Neural crest cell (in vitro differentiated cells): Measurements from ENCODE around the gene FOXRED2. TPM values are rescaled to one million over a fixed set of nuclear protein-coding genes. Genes with fewer than 3 reads are reported as not detected.

ENCODE experiments used
- DNase-seq: peaks from one replicate; pipeline ENCODE4 v3.0.0; 2021; ENCODE audit warnings: low read depth, mixed read lengths, low spot score
- H3K27ac Mint-ChIP-seq: one replicate; pipeline ENCODE4 v1.8.0; 2021; ENCODE audit warnings: mild to moderate bottlenecking, mixed read lengths; ENCODE audit not compliant: unreplicated experiment
- H3K27me3 Mint-ChIP-seq: 2 replicates; pipeline ENCODE4 v1.8.0; 2021; ENCODE audit warnings: low read depth, mild to moderate bottlenecking, mixed read lengths
- H3K36me3 Mint-ChIP-seq: 2 replicates; pipeline ENCODE4 v1.8.0; 2021; ENCODE audit warnings: low read depth, mild to moderate bottlenecking, mixed read lengths
- H3K4me1 Mint-ChIP-seq: 2 replicates; pipeline ENCODE4 v1.8.0; 2021; ENCODE audit warnings: mixed read lengths
- H3K4me3 Mint-ChIP-seq: one replicate; pipeline ENCODE4 v1.8.0; 2021; ENCODE audit warnings: mild to moderate bottlenecking, mixed read lengths
- H3K9me3 Mint-ChIP-seq: 2 replicates; pipeline ENCODE4 v1.8.0; 2021; ENCODE audit warnings: mixed read lengths
- total RNA-seq: library from RNA; stranded (reverse); gene quantifications from 2 replicates; pipeline ENCODE4 v1.2.1, GENCODE V29; 2021
- TF ChIP-seq, protein P1 (sequence below): fragments of 200-600 bp; sonication (generic); conservative IDR thresholded peaks from 2 replicates; pipeline ENCODE4 v1.5.0; 2021; ENCODE audit warnings: antibody characterized with exemption, mild to moderate bottlenecking

The FOXRED2 gene
- total RNA-seq, 1 donor from 2014 or later: 45.1 TPM

- H3K27ac Mint-ChIP-seq: no peak overlapping the region
- TF ChIP-seq, protein P1, sequence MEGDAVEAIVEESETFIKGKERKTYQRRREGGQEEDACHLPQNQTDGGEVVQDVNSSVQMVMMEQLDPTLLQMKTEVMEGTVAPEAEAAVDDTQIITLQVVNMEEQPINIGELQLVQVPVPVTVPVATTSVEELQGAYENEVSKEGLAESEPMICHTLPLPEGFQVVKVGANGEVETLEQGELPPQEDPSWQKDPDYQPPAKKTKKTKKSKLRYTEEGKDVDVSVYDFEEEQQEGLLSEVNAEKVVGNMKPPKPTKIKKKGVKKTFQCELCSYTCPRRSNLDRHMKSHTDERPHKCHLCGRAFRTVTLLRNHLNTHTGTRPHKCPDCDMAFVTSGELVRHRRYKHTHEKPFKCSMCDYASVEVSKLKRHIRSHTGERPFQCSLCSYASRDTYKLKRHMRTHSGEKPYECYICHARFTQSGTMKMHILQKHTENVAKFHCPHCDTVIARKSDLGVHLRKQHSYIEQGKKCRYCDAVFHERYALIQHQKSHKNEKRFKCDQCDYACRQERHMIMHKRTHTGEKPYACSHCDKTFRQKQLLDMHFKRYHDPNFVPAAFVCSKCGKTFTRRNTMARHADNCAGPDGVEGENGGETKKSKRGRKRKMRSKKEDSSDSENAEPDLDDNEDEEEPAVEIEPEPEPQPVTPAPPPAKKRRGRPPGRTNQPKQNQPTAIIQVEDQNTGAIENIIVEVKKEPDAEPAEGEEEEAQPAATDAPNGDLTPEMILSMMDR: no peak
- H3K27me3 Mint-ChIP-seq: no peaks in the 10 kb centered on the region
- no peaks in the 10 kb centered on the region for H3K9me3 Mint-ChIP-seq
- H3K4me3 Mint-ChIP-seq: no peak overlapping the region
- H3K36me3 Mint-ChIP-seq: no peaks in the 10 kb centered on the region
- no peak for DNase-seq
- peaks cover 12% of the 10 kb centered on the region for H3K4me1 Mint-ChIP-seq
These were observed 57.2 kb downstream of the FOXRED2 start for GRCh38 chr22:36449596-36450175.

DNA sequence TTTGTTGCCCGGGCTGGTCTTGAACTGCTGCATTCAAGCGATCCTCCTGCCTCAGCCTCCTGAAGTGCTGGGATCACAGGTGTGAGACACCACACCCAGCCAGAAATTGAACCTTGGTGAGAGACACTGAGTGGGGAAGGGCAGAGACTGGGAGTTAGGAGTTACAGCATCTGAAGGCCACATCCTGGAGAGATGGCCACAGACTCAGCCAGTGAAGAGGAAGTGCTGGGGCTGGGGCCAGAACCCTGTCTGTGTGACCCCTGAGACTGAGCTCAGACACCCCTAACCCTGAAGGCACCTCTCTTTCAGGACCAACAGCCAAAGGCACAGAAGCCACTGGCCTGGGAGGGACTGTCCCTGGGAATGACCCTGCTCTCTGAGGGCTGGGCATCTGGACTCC, 59.2 kb downstream of the FOXRED2 start:
- no peaks in the 10 kb centered on the region for H3K9me3 Mint-ChIP-seq
- no peaks in the 10 kb centered on the region for H3K36me3 Mint-ChIP-seq
- DNase-seq: no peak
- H3K27ac Mint-ChIP-seq: no peak overlapping the region
- no peak overlapping the region for H3K4me3 Mint-ChIP-seq
- no peaks in the 10 kb centered on the region for H3K27me3 Mint-ChIP-seq
- TF ChIP-seq, protein P1: no peak
- peaks cover 12% of the 10 kb centered on the region for H3K4me1 Mint-ChIP-seq

GRCh38 chr22:36445158-36445668, 61.6 kb downstream of the FOXRED2 start:
- peaks cover 6% of the 10 kb centered on the region for H3K4me1 Mint-ChIP-seq
- TF ChIP-seq, protein P1: no peak
- H3K9me3 Mint-ChIP-seq: no peaks in the 10 kb centered on the region
- H3K27me3 Mint-ChIP-seq: no peaks in the 10 kb centered on the region
- no peak for DNase-seq
- no peak overlapping the region for H3K4me3 Mint-ChIP-seq
- no peak overlapping the region for H3K27ac Mint-ChIP-seq
- H3K36me3 Mint-ChIP-seq: no peaks in the 10 kb centered on the region

DNA sequence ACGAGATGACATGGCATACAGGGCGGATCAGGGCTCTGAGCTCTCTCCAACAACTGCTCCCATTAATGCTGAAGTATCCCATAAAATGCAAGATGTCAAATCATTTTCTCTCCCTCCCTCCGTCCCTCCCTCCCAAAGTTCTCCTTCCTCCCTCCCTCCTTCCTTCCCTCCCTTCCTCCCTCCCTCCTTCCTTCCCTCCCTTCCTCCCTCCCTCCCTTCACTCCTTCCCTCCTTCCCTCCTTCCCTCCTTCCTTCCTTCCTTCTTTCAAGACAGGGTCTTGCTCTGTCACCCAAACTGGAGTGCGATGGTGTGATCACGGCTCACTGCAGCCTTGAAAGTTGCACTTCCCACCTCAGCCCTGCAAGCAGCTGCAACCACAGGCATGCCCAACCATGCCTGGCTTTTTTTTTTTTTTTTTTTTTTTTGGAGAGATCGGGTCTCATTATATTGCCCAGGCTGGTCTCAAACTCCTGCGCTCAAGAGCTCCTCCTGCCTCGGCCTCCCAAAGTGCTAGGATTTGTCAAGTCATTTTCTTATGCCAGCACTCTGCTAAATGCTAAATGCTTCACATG, 63.6 kb downstream of the FOXRED2 start:
- Mint-ChIP-seq H3K27me3 (no peaks in the 10 kb centered on the region), H3K4me3 (no peak overlapping the region), H3K4me1 (peaks cover 15% of the 10 kb centered on the region), H3K9me3 (no peaks in the 10 kb centered on the region), H3K36me3 (no peaks in the 10 kb centered on the region), H3K27ac (no peak overlapping the region)
- TF ChIP-seq, protein P1: no peak
- no peak for DNase-seq

DNA sequence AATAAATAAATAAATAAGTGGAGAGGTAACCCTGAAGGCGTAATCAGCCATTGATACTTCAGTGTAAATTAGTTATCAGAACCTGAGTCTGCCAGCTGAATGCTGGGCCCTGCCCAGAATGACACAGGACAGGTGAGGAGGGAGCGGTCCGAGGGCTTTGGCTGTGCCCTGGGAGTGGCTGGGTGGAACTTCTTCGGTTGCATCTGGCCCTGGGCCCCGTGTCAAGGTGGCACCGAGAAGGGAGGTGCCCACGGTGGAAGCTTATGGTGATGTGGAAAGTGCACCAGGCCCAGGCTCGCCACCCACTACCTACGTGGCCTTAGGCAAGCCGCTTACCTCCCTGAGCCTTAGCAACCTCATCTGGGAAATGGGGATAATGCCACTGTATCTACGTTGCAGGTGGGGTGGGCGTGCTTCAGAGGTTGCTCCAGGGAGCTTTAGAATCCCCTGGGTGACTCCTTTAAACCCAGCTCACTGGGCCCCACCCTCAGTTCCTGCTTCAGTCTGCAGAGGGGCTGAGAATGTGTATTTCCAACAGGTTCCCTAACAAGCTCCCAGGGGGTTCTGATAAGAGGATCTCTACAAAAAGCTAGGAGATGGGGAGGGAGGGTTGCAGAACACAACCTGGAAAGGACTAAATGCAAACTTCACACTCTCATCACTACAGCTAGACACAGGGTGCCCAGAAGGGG, 64.2 kb downstream of the FOXRED2 start:
- Mint-ChIP-seq H3K27me3 (no peaks in the 10 kb centered on the region), H3K4me3 (no peak overlapping the region), H3K9me3 (no peaks in the 10 kb centered on the region), H3K36me3 (no peaks in the 10 kb centered on the region), H3K4me1 (peaks cover 15% of the 10 kb centered on the region), H3K27ac (no peak overlapping the region)
- TF ChIP-seq, protein P1: no peak
- no peak for DNase-seq
